Natural killer cell (primary cell): ENCODE data around the gene GNRHR. TPM values are rescaled to one million over a fixed set of nuclear protein-coding genes. Genes with fewer than 3 reads are reported as not detected.

ENCODE experiments used
- ATAC-seq, 3 donors: fragments of 150-1000 bp in 2 of 3; fragments of 200-7000 bp in 1 of 3; cut with Tn5 transposase; 1 replicate in 1 of 3; 2 replicates in 2 of 3; pipeline ENCODE4 v1.10.0; 2021; ENCODE audit warnings: mild to moderate bottlenecking in 2 of 3, moderate library complexity in 2 of 3
- DNase-seq, 2 donors: peaks; one replicate each; pipeline versions ENCODE4 v3.0.0 to v3.0.0-alpha.2; 2013 to 2021; ENCODE audit warnings: mixed read lengths in 1 of 2
- H3K27ac ChIP-seq: one replicate; pipeline ENCODE4 v1.5.1; 2013; ENCODE audit warnings: mild to moderate bottlenecking, low read length
- H3K27me3 ChIP-seq: one replicate; pipeline ENCODE4 v1.6.1; 2013; ENCODE audit warnings: low read length; ENCODE audit not compliant: control insufficient read depth, insufficient read depth
- H3K36me3 ChIP-seq: one replicate; pipeline ENCODE4 v1.6.1; 2013; ENCODE audit warnings: low read length; ENCODE audit not compliant: control insufficient read depth, insufficient read depth
- H3K4me1 ChIP-seq: one replicate; pipeline ENCODE4 v1.6.1; 2013; ENCODE audit warnings: low read length; ENCODE audit not compliant: control insufficient read depth, insufficient read depth
- H3K4me3 ChIP-seq: one replicate; pipeline ENCODE4 v1.5.1; 2013; ENCODE audit warnings: low read length
- H3K9me3 ChIP-seq: one replicate; pipeline ENCODE4 v1.6.1; 2013; ENCODE audit warnings: low read length; ENCODE audit not compliant: control insufficient read depth, insufficient read depth
- H3K27ac Mint-ChIP-seq, 2 donors: one replicate each; pipeline ENCODE4 v1.8.0; 2022; ENCODE audit warnings: mild to moderate bottlenecking in 2 of 2, mixed read lengths in 2 of 2, moderate library complexity in 1 of 2
- H3K27me3 Mint-ChIP-seq, 2 donors: one replicate each; pipeline ENCODE4 v1.8.0; 2022; ENCODE audit warnings: low read depth in 2 of 2, mixed read lengths in 2 of 2
- H3K36me3 Mint-ChIP-seq: one replicate; pipeline ENCODE4 v1.8.0; 2022; ENCODE audit warnings: mixed read lengths
- H3K4me1 Mint-ChIP-seq, 2 donors: one replicate each; pipeline ENCODE4 v1.8.0; 2022; ENCODE audit warnings: mixed read lengths in 2 of 2
- H3K4me3 Mint-ChIP-seq: one replicate; pipeline ENCODE4 v1.8.0; 2022; ENCODE audit warnings: mild to moderate bottlenecking, moderate library complexity, mixed read lengths
- H3K9me3 Mint-ChIP-seq, 2 donors: one replicate each; pipeline ENCODE4 v1.8.0; 2022; ENCODE audit warnings: mixed read lengths in 2 of 2
- CTCF ChIP-seq: fragments of 200-600 bp; IDR thresholded peaks from one replicate; pipeline ENCODE4 v1.8.0; 2022; ENCODE audit warnings: antibody characterized with exemption
- WGBS: methylation state at CpG from one replicate; pipeline ENCODE4 v1.1.7; 2013; ENCODE audit warnings: missing lambda C conversion rate; ENCODE audit not compliant: insufficient coverage; 5-methylcytosine and 5-hydroxymethylcytosine counted together
- intact Hi-C: fragments of 100-400 bp; cut with micrococcal nuclease; formaldehyde crosslinking; loops from one replicate; pipeline ENCODE4 v1.14.2; 2022
- total RNA-seq, 4 donors: library from RNA; stranded (reverse); fragments of 120-200 nt in 1 of 4; gene quantifications; one replicate each; pipeline versions ENCODE4 v1.2.3 to v1.2.4, GENCODE V29; 2013 to 2022

GNRHR gene
- total RNA-seq, 3 donors from 2014 or later (not counting 1 experiment from before 2014, with no cell fraction given) = not detected

GRCh38 chr4:67785528-67785927, 31.3 kb upstream of the GNRHR start:
- DNase-seq (no peak), ATAC-seq (no peak)
- Histone ChIP-seq H3K4me3 (no peak overlapping the region), H3K9me3 (no peaks in the 10 kb centered on the region), H3K4me1 (no peaks in the 10 kb centered on the region), H3K27me3 (no peaks in the 10 kb centered on the region), H3K27ac (no peak overlapping the region), H3K36me3 (no peaks in the 10 kb centered on the region)
- no peak overlapping the region for H3K4me3 Mint-ChIP-seq
- H3K27me3 Mint-ChIP-seq = no peaks in the 10 kb centered on the region
- no peak for TF ChIP-seq CTCF
- 86% methylated on average over 2 of the region's 2 CpGs for WGBS
- H3K36me3 Mint-ChIP-seq = no peaks in the 10 kb centered on the region
- H3K27ac Mint-ChIP-seq = no peak overlapping the region
- no peaks in the 10 kb centered on the region for H3K4me1 Mint-ChIP-seq
- intact Hi-C loops = no loop called here
- H3K9me3 Mint-ChIP-seq = no peaks in the 10 kb centered on the region

- DNase-seq = no peak
- no peak for TF ChIP-seq CTCF
- Histone ChIP-seq H3K4me1 (no peaks in the 10 kb centered on the region), H3K36me3 (no peaks in the 10 kb centered on the region), H3K4me3 (no peak overlapping the region), H3K27ac (no peak overlapping the region), H3K9me3 (no peaks in the 10 kb centered on the region), H3K27me3 (no peaks in the 10 kb centered on the region)
- Mint-ChIP-seq H3K9me3 (no peaks in the 10 kb centered on the region), H3K4me3 (no peak overlapping the region), H3K4me1 (peaks cover 0 to 3% of the 10 kb centered on the region in 2 donors), H3K27me3 (no peaks in the 10 kb centered on the region), H3K27ac (no peak overlapping the region), H3K36me3 (no peaks in the 10 kb centered on the region)
- intact Hi-C loops = no loop called here
- ATAC-seq = no peak
- 94% methylated on average over 2 of the region's 2 CpGs for WGBS
Observed at GRCh38 chr4:67779631-67780030, 25.4 kb upstream of the GNRHR start.

GRCh38 chr4:67776746-67777145, 22.6 kb upstream of the GNRHR start:
- Mint-ChIP-seq H3K27ac (no peak overlapping the region), H3K27me3 (no peaks in the 10 kb centered on the region), H3K36me3 (no peaks in the 10 kb centered on the region), H3K4me1 (peaks cover 0 to 3% of the 10 kb centered on the region in 2 donors), H3K9me3 (no peaks in the 10 kb centered on the region), H3K4me3 (no peak overlapping the region)
- Histone ChIP-seq H3K4me1 (no peaks in the 10 kb centered on the region), H3K4me3 (no peak overlapping the region), H3K9me3 (no peaks in the 10 kb centered on the region), H3K36me3 (no peaks in the 10 kb centered on the region), H3K27ac (no peak overlapping the region), H3K27me3 (no peaks in the 10 kb centered on the region)
- ATAC-seq = no peak
- TF ChIP-seq CTCF = no peak
- intact Hi-C loops = no loop called here
- 87% methylated on average over 1 of the region's 1 CpG for WGBS
- no peak for DNase-seq

- Mint-ChIP-seq H3K9me3 (no peaks in the 10 kb centered on the region), H3K27me3 (no peaks in the 10 kb centered on the region), H3K4me1 (no peaks in the 10 kb centered on the region), H3K27ac (no peak overlapping the region), H3K36me3 (no peaks in the 10 kb centered on the region), H3K4me3 (no peak overlapping the region)
- 88% methylated on average over 2 of the region's 3 CpGs for WGBS
- H3K9me3 ChIP-seq = no peaks in the 10 kb centered on the region
- H3K36me3 ChIP-seq = no peaks in the 10 kb centered on the region
- no peak overlapping the region for H3K27ac ChIP-seq
- H3K27me3 ChIP-seq = no peaks in the 10 kb centered on the region
- H3K4me3 ChIP-seq = no peak overlapping the region
- no peak for TF ChIP-seq CTCF
- ATAC-seq = no peak
- no peak for DNase-seq
- intact Hi-C loops = no loop called here
- H3K4me1 ChIP-seq = no peaks in the 10 kb centered on the region
Observed at GRCh38 chr4:67770422-67770821, 16.2 kb upstream of the GNRHR start.
